ENCODE measurements around the gene WLS.
"Not testable (repeated sequence)": the region's sequence is repeated elsewhere in the genome, so short reads cannot be mapped to it uniquely, and the experiment has no call there.

The WLS gene

DNA sequence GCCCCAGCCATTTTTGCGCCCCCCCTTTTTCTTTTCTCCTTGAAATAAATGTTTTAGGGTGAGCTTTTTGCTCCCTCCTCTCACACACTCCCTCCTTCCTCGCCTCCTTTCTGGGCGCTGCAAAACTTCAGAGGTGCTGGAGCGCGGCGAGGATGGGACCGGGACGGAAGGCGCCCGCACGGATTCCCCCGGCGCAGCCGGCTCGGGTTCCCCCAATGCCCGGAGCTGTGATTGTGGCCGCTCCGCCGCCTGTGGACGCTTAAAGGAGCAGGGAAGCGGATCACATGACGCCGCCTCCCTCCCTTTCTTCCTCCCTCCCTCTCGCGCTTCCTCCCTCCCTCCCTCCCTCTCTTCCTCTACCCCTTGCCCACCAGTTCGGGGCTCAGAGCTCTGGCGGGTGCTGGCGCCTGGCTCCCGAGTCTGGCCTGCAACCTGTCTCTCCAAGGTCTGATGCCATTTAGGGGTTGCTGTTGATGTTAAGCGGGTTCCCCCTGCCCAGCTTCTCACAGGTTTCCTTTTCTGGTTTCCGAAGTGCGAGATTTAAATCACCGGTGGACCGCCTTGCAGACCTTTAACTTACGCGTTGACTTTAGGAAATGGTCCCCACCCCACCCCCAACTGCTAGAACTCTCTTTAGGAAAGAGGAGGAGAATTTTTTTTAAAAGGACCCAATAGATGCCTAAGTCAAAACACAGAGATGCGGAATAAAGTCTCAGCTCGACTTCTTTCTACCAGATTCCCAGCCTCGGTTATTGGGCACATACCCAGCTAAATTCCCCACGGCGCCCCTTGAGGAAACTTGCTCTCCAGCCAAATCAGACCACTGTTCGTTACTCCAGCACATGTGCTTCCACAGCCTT is at the start of gene WLS:
Gene WLS (minus strand): TSS at position 235 of the 860 bp plus-strand sequence. CDS start 224 bp downstream, at position 11.
- DNase-seq (ENCODE audit: low read depth) = no peak

DNA sequence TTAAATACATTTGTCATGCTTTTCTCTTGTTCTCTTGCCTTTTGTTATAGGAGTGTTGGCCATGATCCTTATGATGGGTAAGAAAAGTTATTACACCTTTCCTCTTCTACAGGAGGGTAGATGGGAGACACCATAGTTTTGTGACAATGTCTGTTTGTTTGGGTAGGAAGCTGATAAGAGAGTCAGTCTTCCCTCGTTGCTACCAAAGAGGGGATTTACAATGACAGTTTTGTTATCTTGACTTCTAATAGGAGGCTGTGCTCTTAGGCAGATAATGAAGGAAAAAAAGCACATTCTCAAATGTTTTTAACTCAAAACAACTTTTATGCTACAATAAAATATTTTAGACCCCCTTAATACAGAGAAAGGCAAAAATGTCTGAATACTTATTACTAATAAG is 48.0 kb upstream of the WLS start:
- DNase-seq (ENCODE audit: low read depth) = no peak

DNA sequence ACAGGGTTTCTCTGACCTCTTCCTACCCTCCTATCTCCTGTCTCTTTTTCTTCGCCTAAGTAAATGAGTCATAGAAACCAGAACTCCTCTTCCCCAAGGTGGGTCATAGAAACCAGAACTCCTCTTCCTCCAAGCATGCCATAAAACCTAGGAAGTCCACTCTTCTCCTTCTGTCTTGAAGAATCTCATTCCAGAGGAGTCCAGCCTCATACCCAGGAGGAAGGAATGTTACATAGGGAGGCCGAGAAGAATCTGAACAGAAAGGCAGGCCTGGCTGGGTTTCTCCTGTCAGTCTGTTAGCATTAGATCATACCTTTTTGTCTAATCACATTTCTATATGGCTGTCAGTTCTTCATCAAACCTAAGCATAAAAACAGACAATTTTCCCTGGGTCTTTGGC is 47.5 kb upstream of the WLS start:
- DNase-seq (ENCODE audit: low read depth) = no peak

DNA sequence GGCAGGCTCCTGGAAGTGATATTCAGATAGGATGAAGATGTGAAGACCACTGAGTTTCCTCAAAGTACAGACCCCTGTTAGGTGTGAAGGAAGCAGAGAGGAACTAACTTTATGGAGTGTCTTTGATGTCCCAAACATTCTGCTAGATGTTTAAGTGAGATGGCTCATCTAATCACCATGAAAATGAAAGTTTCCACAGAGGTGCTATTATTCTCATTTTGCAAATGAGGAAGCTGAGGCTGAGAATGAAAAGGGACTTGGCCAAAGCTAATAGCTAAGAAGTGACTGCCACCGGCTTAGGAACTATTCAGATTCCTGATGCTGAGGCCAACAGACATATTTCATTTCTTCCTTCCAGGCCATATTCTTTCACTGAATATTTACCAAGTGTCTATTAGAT is 45.9 kb upstream of the WLS start:
- no peak for DNase-seq (ENCODE audit: low read depth)

DNA sequence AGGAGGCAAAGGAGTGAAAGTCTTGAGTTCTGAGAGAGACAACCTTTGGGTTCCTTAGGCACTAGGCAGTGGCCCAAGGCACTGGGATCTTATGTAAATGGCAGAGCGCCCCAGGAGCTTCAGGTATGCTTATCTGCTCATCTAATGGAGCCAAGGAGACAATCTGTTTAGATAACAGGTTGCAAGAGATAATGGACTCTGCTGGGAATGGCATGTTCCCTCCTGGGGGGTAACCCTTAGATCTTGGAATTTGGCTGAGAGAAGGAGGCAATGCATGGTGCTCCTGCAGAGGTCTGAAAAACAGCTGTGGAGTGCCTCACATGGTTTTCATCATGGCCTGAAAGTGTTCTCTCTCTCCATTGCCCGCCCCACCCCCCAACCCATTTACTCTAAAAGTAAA is 44.1 kb upstream of the WLS start:
- no peak for DNase-seq (ENCODE audit: low read depth)

DNA sequence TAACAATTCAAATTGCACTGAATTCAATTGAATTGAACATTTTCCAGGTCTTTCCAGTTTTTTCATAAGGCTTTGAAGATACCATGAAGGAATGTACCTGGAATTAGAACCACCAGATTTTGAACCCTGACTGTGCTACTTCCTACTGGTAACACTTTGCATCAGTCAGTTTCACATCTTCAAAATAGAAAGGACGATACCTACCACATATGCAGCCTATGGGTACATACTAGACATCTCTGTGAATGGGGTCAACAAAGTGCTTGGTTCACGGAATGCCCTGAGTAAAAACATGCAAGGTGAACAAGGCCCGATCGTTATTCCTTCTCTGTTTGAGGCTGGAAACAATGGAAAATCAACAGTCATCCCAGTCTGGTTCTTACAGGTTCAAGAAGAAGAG is 41.2 kb upstream of the WLS start:
- DNase-seq (ENCODE audit: low read depth) = no peak

DNA sequence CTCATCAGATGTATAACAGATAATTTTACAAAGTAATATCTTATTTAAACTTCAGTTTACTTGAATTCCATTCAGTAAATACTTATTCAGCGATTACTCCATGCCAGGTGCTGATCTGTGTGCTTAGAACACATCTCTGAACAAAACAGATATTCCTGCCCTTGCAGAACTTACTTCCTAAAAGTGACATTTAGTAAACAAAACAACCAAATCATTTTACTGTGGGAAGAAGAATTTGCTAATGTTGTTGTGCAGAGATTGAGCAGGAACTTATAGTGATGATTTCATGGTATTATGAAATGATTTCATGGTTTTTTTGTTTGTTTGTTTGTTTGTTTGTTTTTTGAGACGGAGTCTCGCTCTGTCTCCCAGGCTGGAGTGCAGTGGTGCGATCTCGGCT is 39.3 kb upstream of the WLS start:
- DNase-seq (ENCODE audit: low read depth) = no peak

DNA sequence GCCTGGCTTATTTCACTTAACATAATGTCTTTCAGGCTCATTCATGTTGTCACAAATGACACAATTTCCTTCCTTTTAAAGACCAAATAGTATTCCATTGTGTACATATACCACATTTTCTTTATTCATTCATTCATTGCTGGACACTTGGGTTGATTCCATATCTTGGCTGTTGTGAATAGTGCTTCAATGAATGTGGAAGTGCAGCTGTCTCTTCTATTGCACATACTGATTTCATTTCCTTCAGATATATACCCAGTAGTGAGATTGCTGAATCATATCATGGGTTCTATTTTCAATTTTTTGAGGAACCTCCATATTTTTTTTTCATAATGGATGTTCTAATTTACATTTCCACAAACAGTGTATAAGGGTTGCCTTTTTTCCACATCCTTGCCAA is 38.6 kb upstream of the WLS start:
- DNase-seq (ENCODE audit: low read depth) = no peak

DNA sequence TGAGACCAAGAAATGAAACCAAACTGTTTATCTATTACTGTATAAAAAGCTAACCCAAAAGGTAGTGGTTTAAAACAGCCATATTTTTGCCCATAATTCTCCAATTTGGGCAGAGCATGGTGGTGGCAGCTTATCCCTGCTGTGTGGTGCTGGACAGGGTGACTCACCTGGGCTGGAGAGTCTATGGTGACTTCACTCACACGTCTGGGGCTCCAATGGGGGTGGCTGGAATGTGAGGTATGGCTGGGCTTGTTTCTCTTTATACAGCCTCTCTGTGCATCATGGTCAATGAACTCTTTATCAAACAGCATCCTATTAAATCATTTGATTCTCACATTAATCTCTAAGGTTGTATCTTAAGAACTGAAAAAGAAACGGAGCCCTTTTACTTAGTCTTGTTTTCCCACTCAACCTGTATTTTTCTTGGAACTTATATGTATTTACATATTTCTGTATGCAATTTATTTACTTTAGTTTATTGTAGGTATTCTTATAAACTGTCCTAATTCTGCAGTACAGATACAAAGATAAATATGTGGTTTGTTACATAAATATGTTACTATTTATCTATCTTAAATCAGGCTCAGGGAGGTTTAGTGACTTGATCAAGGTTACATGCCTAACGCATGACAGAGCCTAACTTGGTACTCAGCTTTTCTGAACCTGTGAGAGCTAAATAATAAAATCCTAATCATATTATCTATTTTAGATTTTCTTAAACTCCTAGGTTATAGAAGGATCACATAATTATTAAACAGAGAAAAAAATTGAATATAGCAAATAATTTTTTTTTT is 37.5 kb upstream of the WLS start:
- no peak for DNase-seq (ENCODE audit: low read depth)

DNA sequence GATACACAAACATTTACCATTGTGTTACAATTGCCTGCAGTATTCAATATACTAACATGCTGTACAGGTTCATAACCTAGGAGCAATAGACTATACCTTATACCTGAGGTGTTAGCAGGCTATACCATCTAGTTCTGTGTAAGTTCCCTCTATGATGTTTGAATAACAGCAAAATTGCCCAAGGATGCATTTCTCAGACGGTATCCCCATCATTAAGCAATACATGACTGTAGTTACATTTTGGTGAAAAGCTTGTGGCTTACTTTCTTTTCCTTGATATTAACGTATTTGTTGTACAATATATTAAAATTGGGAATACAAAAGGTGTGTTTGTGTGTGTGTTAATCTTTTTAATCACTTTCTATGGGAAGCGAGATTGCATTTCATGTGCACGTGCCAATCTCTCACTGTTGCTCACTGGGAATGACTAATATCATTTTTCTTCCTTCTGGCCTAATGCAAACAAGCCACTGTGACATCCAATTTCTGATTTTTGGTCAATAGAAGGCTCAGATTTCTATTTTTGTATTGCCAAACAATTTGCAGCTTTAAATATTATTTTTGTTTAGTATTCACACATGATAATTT is 36.7 kb upstream of the WLS start:
- no peak for DNase-seq (ENCODE audit: low read depth)

DNA sequence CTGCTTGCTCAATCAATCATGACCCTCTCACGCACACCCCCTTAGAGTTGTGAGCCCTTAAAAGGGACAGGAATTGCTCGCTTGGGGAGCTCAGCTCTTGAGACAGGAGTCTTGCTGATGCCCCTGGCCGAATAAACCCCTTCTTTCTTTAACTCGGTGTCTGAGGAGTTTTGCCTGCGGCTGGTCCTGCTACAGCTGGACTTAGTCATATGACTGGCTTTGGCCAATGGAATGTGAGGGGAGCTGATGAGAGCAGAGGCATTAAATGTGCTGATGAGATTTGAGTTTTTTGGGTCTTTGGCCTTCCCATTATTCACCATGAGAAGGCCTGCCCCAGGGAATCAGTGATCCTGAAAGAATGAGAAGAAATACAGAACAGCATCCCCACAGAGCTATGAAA is 24.5 kb upstream of the WLS start:
- DNase-seq (ENCODE audit: low read depth) = not testable (repeated sequence)

DNA sequence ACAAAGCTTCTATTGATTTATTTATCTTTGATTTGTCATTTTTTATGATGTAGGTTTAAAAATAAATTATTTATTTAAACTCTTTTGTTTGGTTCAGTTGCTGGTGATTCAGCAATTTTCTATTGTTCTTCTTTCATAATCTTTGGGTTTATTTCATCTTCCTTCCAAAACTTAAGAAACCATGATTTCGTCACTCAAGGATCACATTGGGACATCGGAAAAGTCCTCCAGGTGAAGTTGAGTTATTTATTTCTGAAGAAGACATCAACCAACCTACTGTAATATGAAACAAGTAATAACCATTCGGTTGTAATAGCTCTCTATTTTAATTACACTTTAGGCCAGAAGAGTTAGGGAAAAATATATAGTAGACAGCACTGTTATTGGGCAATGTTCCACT is 23.0 kb upstream of the WLS start:
- no peak for DNase-seq (ENCODE audit: low read depth)

DNA sequence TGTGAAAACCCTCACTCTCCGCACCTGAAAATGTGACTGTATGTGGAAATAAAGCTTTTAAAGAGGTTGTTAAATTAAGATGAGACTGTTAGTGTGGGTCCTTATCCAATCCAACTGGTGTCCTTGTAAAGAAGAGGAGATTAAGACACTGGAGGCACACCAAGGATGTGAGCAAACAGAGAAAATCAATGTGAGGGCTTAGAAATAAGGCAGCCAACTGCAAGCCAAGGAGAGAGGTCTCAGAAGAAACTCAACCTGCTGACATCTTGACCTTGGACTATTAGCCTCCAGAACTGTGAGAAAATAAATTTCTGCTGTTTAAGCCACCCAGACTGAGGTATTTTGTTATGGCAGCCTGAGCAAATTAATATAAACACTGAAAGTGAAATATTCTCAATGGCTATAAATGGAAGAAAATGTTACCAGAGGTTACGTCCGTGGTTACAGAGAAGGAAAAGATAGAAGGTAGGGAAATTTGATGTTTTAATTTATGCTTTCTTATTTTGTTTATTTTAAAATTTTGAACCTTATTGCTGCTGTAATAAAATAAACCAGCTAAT is 22.4 kb upstream of the WLS start:
- DNase-seq (ENCODE audit: low read depth) = no peak

DNA sequence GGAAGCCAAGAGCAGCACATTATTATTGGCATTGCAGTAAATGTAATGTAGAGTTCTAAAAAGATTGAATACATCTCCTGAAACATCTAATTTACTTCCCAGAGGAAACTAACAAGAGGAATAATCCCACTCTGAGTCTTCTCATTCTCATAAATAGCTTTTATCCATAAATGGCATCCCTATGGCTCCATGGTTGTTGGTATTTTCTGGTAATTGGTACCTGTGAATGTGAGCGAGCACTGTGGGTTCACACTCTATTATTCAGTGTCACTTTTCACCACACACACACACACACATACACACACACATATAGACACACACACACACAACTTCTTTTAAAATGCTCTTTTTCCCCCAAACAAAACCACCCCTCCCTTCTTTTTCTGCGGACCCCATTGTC is 4.7 kb upstream of the WLS start:
- no peak for DNase-seq (ENCODE audit: low read depth)

DNA sequence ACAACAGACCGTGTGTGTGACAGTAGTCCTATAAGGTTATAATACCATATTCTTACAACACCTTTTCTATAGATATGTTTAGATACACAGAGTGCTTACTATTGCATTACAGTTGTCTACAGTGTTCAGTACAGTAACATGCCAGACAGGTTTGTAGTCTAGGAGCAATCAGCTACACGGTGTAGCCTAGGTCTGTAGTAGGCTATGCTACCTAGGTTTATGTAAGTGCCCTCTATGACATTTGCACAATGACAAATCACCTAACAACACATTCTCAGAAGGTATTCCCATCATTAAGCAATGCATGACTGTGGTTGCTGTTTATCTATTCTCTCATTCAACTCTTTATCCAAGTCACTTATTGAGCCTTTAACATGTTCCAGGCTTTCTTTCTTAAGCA is 1.8 kb upstream of the WLS start:
- no peak for DNase-seq (ENCODE audit: low read depth)

DNA sequence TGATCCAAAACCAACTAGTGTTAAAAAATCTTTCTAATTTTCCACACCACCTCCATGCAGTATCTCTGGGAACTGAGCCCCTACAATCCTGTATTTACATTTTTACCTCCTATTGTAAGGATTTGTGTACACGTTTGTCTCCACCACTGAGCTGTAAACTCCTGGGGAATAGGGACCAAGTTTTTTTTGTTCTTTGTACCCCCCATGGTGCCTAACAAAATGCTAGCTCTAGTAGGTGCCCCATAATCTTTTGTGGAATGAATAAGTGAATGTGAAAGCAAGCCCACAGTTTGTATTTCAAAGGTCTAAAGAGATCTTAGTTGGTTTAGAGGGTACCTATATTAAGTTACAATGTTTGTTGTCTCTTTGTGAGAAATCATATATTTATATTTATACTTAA is 879 bp upstream of the WLS start:
- DNase-seq (ENCODE audit: low read depth) = no peak

DNA sequence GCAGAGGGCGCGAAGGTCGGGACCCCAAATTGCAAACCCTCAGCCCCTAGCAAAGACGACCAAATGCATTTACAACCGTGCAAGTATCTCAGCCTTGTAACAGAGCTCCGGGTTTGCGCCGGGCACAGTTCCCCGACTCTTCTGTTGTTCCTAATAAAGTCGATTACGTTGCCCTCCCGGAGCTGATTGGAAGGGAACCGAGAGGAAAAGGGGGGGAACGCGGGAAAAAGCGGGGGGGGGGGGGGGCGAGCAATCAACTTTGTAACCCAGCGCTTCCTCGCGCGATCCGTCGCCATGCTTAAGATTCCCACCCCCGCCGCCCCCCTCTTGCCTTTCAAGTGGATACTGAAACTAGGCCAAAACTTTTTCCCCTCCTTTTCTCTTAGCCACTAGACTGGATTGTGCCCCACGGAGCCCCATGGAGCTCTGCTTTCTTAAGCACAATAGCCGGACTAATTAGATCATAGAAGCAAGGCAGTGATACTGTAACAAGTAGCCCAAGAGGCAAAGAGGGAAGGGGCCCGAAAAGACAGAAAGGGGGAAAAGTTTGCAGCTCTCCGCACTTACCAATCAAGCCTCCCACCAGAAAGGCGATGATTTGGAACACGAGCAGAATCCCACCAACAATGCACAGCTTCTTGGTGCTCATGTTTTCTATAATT is 565 bp downstream of the WLS start:
- no peak for DNase-seq (ENCODE audit: low read depth)

DNA sequence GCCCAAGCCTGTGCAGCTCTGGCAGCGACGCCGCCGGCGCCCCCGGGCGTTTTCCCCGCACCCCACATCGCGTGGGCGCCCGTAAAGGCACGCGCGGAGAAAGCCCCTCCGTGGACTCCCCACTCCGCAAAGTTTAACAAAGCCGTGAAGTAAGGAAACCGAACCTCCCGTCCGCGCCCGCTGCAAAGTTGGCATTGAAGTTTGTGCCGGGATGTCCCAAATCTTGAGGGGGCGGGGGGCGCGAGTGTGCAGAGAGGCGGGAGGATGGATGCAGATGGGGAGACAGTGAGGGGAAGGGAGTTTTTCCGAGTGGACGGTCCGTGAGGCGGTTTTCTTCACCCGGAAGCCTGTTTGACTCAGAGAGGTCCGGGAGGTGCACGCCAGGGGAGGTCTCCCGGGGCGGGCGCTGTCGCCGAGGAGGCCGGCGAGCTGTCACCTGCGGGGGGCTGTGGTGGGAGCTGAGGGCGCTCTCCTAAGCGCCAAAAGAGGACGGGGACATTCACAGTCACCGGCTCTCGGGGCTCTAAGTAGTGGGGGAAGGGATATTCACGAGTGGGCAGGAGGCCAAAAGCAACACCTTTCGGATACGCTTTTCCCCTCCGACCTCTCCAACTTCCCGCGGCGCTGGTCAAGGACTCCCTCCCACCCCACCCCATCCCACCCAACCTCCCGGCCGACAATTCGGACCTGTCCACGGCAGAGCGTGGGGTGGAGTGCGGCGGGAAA is 1.3 kb downstream of the WLS start:
- no peak for DNase-seq (ENCODE audit: low read depth)

DNA sequence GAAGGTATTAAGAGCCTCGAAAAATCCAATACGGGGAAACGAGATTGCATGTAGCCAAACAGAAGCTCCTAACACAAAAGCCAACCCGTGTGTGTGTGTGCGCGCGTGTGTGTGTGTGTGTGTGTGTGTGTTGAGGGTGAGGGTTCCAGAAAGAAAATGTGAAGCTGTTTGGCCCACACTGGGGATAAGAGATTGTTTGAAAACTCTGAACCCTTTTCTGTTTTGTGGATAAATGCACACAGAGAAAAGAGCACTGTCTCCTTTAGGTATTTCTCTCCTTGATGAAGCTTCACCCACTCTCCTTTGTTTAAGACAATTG is 1.9 kb downstream of the WLS start:
- DNase-seq (ENCODE audit: low read depth) = no peak

DNA sequence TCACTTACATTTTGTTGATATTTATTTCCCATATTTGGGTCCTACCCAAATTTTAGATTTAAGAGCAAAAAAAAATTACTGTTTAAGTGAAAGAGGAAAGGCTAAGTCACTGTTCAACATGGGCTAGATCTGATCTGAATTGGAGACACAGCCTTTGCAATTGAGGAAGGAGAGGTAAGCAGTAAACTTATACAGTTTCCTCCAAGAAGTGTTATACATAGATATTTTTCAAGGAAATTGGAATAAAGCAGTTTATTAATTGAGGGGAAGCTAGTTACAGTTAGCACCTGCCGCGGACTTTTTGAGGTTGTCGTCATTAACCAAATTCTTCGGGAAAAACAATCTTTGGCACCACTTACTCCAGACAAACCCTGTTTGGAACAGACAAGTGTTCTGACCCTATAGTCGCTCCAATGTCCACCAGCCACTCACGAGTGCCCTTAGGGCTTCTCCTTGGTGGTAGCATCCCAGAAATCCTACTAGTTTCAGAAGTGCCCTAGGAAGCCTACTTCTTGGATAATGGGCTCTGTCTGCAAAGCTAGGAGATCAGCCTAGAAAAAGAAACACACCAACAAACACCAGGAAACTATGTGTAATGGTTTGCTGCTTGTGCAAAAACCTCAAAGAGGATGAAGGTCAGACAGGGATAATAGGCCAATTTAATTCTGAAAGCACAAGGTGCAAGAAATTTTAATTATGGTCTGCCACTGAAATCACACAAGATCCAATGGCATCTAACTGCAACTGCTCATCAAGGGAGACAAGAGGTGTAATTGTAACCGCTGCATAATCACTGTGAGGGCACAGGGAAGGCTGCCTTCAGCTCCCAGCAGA is 2.5 kb downstream of the WLS start:
- DNase-seq (ENCODE audit: low read depth) = no peak

DNA sequence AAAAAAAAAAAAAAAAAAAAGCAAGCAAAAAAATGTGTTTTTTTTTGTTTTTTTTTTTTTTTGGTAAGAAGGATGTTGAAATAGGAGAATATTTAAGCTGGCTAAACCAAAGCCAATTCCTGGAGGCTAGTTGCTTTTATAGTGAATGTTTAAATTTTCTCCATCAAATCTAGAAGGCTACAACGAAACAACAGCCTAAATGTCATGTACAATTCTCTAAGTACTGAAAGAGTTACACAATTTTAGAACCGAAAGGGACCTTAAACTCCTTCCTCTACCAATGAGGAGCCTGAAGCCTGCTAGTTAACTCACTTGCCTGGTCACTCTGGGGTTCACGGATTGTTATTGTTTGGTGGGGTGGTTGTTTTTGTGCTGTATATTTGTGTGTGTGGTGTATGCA is 3.5 kb downstream of the WLS start:
- DNase-seq (ENCODE audit: low read depth) = no peak

Data from stimulated activated CD8-positive, alpha-beta memory T cell treated with anti-CD3 and anti-CD28 coated beads, Interleukin-4, amount 100 ng/mL, for 24 hours (primary cell).